Measurements from ENCODE around the gene ZP2.
"Not testable (repeated sequence)": the region's sequence is repeated elsewhere in the genome, so short reads cannot be mapped to it uniquely, and the experiment has no call there.

ZP2 gene

DNA sequence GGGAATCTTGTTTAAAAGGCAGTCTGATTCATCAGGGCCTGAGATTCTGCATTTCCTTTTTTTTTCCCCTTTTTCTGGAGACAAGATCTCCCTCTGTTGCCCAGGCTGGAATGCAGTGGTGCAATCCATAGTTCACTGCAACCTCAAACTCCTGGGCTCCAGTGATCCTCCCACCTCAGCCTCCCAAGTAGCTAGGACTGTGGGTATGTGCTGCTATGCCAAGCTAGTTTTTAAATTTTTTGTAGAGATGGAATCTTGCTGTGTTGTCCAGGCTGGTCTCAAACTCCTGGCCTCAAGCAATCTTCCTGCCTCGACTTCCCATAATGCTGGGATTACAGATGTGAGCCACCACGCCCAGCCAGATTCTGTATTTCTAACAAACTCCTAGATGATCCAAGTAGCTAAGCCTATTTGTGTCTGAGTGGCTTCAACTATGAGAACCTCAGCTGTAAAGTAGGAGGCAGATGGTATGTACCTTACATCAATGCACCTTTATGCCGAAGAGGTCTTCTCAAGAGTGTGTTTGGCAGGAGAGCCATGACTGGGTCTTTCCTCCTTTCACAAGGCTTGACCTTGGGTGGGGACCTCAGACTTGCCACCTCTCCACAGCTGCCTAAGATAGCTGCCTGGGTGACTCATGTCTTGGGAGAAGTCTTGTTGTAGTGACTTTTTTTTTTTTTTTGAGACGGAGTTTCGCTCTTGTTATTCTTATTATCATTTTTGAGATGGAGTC, 42.0 kb downstream of the ZP2 start:
- DNase-seq = no peak

DNA sequence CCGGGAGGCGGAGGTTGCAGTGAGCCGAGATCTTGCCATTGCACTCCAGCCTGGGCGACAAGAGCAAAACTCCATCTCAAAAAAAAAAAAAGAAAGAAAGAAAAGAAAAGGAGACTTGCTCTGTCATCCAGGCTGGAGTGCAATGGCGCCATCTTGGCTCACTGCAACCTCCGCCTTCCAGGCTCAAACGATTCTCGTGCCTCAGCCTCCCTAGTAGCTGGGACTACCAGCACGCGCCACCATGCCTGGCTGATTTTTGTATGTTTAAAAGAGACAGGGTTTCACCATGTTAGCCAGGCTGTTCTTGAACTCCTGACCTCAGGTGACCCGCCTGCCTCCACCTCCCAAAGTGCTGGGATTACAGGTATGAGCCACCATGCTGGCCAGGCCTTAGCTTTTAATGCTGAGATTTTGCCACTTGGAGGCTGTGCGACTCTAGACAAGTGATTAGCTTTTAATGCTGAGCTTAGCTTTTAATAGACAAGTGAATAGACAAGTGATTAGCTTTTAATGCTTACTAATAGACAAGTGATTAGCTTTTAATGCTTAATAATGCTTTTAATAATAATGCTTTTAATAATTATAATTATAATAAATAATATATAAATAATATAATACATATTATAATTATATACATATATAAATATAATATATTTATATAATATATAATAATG, 43.3 kb downstream of the ZP2 start:
- no peak for DNase-seq

DNA sequence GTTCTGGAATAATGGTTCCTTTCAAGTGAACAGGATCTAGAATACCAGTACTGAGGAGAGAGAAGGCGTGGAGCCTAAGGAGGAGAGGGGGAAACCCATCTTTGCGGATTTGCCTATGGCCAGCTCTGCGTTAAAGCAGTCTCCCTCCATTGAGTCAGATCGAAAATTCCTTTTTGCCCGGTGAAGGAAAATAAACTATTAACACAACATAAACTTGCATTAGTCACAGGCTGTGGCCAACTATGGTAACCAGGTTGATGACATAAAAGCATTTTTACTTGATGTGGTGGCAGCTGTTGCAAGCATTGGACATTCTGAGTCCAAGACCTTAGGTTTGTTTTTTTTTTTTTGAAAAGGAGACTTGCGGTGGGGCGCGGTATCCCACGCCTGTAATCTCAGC, 44.0 kb downstream of the ZP2 start:
- DNase-seq = no peak

DNA sequence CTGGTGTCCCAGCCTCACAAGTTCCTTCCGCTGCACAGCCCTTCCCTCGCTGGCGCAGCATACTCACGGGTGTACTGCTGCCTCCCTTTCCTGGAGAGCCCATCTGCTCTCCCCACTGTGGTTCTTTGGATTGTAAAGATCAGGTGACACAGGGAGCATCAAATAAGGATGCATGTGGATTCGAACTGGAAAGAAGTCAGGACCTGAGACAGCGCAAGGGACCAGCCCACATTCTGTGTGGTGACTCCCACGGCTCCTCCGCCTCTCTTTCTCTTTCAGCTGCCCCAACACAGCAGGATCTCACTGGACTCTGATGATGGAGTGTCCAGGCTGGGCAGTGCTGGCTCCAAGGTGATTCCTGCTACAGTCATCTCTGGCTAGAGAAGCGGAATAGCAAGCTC, 44.8 kb downstream of the ZP2 start:
- no peak for DNase-seq

DNA sequence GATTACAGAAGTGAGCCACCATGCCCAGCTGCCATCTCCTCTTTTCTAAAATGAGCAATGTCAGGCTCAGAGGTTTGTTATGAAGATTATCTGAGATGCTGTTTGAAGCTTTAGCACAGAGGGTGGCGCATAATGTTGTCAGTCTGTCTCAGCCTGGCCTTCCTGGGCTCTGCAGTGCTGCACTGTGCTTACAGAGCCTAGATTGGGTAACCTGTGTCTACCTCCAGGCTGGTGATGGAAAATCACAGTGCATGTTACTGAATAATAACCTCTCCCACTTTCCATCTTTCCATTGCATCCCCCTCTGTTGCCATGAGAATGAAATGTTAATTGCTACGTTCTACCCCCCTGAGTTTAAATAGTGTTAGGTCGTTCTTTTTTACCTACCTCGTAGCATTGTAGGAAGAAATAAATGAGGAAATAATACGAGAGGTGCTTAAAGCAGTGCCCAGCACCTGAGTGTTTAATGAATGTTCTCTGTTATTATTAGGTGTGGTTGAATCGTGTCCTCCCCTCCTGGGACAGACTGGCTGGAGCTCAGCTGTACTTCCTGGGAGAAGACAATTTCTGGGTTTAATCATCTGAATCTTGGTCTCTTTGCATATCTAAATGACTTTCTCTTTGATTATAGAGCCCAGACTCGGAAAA, 46.7 kb downstream of the ZP2 start:
- no peak for DNase-seq

DNA sequence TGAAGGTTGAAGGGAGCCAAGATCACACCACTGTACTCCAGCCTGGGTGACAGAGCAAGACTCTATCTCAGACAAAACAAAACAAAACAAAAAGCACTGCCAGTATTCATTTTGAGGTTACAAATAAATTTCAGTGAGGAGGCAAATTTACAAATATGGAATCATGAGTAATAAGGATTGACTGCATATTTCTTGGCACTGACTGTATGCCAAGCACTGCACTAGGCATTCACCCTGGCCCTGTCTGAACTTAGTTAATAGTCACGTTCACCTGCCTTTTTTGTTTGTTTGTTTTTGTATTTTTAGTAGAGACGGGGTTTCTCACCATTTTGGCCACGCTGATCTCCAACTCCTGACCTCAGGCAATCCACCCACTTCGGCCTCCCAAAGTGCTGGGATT, 47.8 kb downstream of the ZP2 start:
- no peak for DNase-seq

DNA sequence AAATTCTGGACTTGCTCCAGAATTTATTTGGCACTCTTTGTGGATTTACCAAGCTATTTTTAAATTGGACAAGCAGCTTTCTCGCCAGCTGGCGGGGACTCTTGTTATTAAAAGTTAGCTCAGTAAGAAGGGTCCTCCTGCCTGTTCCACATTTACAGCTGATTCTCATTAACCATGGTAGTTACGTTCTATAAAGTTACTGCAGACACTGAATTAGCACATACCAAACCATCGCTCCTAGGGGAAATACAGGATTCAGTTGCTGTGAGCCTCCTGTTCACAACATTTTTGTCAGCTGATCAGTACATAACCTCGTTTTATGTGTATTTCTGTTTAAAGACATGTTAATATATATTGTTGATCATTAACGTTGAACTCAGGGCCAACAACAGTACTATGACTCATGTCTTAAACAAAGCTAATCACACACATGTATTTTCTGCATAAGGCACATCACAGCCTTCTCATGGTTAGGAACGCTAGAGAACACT, 48.7 kb downstream of the ZP2 start:
- no peak for DNase-seq

DNA sequence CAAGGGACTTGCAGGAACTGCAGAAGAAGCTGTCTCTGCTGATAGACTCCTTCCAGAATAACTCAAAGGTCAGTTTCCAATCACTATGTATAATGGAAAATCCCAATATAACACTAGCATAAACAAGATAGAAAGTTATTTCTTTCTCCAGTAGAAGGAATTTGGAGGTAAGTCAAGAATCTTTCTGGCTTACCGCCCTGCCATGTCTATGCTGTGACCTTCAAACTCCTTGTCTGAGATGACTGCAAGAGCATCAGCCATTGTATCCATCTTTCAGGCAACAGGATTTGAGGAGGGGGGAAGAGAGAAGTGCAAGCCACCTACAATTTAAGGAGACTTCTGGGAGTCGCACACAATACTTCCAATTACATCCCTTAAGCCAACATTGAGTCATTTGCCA, 50.2 kb downstream of the ZP2 start:
- no peak for DNase-seq

DNA sequence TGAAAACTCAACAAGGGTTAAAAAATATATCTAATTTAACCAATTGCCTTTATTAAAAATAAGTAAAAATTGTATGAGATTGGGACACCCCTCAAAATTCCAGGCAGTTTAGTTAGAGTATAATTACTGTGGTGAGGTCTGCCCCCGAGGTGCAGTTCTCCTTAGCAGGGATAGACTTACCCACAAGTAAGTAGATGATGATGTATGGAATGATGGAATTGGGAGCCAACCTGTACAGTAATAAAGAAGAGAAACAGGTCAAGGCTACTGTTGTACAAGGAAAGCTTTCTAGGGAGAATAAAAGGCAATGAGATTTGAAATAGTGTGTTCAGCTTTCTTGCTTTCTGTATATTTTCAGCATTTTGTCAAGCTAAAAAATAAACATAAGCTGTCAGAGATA, 51.1 kb downstream of the ZP2 start:
- DNase-seq = no peak

DNA sequence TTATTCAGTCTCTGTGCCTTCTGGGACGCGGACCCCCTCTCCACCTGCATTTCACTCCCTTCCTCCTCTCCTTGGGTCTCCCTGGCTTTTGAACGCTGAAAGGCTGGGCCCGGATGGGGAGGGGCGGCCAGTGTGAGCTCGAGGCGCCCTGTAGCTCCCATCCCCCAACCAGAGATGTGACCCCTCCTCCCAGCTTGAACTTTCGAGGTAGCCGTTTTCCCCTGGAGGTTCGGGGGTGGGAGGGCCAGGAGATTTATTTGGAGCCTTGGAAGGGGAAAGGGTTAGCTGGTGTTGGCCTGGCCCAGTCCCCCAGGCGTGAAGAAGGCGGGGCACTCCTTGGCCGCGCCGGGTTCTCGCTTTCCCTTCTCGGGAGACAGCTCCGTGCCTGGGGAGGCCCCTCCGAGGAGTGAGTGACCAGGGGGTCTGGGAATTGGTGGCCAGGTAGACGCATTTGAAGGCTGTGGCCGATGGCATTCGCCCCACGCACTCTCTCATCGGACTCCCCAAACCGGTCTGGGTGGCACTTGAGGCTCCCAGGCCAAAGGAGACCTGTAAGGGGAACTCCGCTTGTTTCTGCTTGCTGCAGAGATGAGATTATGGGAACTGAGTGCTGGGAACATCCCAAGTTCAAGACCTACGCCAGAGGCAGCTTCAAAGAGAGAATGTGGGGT, 52.0 kb downstream of the ZP2 start:
- no peak for DNase-seq

DNA sequence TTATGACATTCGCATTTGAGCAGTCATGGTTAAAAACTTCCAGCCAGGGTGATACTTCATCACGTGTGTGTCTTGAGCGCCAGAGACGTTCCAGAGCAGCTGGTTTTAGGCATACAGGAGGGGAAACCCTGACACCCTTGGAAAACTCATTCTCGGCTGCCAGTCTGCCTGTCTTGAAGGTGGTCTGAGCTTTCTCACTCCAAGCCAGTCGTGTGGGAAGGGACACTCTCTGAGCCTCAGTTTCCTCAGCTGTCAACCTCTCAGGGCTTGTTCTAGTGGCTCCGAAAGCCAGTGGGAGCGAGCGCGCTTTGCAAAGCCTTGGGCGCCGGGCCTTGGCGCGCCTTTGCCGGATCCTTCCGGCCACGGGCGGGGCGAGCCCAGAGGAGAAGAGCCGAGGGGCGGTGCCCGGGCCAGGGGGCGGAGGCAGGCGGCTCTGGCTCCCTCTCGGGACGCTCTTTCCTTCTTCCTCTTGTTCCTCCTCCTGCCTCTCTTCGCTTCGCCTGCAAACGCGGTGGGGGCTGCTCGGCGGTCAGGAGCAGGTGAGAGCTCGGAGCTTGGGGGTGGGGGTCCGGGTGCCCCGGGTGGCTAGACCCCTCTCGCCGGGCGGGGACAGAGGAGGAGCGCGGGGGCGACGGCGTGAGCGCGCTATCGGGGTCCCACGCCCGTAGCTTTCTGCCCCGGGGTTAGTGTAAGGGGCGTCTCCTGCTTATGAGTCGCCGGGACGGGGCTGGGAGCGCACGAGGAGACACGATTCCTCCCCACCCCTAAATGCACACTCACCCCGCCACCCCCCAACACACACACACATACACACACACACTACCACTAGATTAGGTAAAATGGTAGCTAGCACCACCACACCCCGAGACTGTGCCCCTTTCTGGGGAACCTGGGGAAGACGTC, 52.9 kb downstream of the ZP2 start, which contains the start of gene LDAF1:
Gene LDAF1 (plus strand): TSS at position 467 of the 903 bp plus-strand sequence. CDS start 2,509 bp downstream, outside the sequence.
- DNase-seq = peak; percentile 80

DNA sequence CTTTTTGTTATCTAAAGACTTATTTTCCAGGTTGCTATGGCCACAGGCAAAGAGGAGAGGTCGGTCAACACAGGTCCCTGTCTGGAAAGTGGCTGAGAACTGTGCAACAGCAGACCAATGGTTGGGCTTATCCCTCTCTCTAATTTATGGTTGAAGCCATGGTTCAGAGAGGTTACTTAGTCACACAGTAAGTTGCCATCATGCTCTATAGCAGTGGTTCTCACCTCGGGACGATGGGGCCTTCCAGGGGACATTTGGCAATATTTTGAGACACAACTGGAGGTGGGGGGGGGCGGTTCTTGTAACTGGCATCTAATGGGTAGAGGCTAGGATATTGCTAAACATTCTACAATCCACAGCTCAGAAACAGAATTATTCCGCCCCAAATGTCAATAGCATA, 53.7 kb downstream of the ZP2 start:
- no peak for DNase-seq

DNA sequence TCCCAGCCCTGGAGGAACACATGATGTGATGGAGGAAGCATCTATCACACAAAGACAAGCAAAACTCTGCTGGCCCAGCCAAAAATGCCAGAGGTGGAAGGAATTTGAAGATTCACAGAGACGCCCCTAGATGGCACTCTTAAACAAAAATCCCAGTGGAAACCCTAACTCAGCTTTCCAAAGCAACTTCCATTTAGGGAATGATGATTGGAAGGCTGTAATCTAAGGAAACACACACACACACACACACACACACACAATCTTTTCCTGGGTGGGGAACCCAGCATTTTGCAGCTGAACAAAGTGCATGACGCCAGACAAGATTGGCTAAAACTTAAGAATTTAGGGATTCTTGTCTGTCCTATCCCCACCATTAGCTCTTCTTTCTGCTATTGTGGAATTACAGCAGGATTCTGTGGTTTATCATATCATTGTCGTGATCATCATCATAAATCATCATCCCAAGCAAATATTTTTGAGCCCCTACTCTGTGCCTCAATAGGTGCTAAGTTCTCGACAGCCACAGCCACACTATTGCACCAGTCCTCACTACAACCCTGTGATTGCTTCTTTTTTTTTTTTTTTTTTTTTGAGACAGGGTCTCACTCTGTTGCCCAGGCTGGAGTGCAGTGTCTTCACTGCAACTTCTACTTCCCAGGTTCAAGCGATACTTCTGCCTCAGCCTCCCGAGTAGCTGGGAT, 54.5 kb downstream of the ZP2 start:
- peak; percentile 28 for DNase-seq

DNA sequence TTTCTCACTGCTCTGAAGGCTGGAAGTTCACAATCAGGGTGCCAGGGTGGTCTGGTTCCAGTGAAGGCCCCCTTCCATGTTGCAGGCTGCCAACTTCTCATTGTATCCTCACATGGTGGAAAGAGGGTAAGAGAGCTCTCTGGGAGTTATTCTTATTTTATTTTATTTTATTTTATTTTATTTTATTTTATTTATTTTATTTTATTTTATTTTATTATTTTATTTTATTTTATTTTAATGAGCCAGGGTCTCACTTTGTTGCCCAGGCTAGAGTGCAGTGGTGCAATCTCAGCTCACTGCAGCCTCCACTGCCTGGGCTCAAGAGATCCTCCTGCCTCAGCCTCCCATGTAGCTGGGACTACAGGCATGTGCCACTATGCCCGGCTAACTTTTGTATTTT, 55.4 kb downstream of the ZP2 start:
- DNase-seq = not testable (repeated sequence)

DNA sequence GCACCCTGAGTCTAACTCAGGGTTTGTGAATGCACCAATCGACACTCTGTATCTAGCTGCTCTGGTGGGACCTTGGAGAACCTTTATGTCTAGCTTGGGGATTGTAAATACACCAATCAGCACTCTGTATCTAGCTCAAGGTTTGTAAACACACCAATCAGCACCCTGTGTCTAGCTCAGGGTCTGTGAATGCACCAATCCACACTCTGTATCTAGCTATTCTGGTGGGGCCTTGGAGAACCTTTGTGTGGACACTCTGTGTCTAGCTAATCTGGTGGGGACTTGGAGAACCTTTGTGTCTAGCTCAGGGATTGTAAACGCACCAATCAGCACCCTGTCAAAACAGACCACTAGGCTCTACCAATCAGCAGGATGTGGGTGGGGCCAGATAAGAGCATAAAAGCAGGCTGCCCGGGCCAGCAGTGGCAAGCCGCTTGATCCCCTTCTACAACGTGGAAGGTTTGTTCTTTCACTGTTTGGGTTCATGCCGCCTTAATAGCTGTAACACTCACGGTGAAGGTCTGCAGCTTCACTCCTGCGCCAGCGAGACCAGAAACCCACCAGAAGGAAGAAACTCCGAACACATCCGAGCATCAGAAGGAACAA, 58.1 kb downstream of the ZP2 start:
- not testable (repeated sequence) for DNase-seq

DNA sequence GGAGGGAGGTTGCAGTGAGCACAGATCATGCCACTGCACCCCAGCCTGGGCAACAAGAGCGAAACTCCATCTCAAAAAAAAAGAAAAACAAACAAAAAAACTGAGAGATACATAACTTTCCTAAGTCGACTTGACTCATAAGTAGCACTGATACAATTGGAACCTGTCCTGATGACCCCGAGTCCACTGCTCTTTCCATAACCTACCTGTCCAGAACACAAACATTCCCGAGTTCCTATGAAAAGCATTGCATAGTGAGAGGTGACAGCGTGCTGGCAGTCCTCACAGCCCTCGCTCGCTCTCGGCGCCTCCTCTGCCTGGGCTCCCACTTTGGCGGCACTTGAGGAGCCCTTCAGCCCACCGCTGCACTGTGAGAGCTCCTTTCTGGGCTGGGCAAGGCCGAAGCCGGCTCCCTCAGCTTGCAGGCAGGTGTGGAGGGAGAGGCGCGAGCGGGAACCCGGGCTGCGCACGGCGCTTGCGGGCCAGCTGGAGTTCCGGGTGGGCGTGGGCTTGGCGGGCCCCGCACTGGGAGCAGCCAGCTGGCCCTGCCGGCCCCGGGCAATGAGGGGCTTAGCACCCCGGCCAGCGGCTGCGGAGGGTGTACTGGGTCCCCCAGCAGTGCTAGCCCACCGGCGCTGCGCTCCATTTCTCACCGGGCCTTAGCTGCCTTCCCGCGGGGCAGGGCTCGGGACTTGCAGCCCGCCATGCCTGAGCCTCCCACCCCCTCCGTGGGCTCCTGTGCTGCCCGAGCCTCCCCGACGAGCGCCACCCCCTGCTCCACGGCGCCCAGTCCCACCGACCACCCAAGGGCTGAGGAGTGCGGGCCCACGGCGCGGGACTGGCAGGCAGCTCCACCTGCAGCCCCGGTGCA, 59.0 kb downstream of the ZP2 start:
- not testable (repeated sequence) for DNase-seq

DNA sequence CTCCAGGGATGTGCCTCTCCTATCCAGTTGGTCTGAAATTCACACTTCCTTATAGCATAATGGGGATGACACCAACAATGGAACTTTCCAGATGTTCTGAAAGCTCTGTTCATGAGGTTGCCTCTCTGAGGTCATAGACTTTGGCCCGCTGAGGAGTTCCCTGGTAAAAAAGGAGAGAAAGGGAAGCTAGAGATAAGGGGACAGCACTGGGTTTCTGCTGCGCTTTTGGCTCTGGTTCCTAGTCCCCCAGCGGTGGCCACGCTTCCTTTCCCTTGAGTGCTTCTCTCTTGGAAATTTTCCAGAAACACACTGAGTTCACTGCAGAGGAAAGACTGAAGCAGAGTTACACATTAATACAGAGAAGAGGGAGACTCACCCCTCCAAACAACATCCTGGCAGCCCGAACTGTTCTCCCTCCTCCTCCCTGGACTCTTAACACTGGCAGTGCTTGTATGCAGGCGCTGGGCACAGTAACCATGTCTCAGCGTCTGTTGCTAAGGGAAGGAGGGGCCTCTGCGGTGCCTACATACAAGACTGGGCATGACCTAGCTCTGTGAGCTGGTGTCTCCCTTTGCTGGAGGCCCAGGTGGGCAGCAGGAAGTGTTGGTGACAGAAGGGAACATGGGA, 60.9 kb downstream of the ZP2 start, which contains the start of gene DNAH3:
Gene DNAH3 (minus strand): TSS at position 472 of the 627 bp plus-strand sequence. CDS start 527 bp downstream, outside the sequence.
- no peak for DNase-seq

All from activated CD4-positive, alpha-beta T cell treated with anti-CD3 and anti-CD28 coated beads, Interleukin-2, amount 50 U/mL, for 16 hours (primary cell).